HL-60 (cell line): Measurements from ENCODE around the gene SNRNP25.

Experiments used
- CTCF ChIP-seq: IDR thresholded peaks from one replicate; pipeline ENCODE4 v1.5.1; 2011; ENCODE audit warnings: low read length, control low read depth, inconsistent platforms; ENCODE audit not compliant: insufficient read depth
- GABPA ChIP-seq: IDR thresholded peaks from 2 replicates; pipeline ENCODE4 v1.6.1; 2012; ENCODE audit warnings: low read depth
- POLR2AphosphoS5 ChIP-seq: IDR thresholded peaks from 2 replicates; pipeline ENCODE4 v1.6.1; 2012; ENCODE audit warnings: low read depth
- REST ChIP-seq: IDR thresholded peaks from 2 replicates; pipeline ENCODE4 v1.6.1; 2012; ENCODE audit warnings: low read depth; ENCODE audit not compliant: insufficient replicate concordance
- SPI1 ChIP-seq: IDR thresholded peaks from 2 replicates; pipeline ENCODE4 v1.6.1; 2012; ENCODE audit warnings: low read depth, mild to moderate bottlenecking, borderline replicate concordance

GRCh38 chr16:36336-36984 is 17.2 kb upstream of the SNRNP25 start:
- TF ChIP-seq CTCF (no peak), REST (no peak), GABPA (no peak), POLR2AphosphoS5 (no peak), SPI1 (no peak)
